C4-2B (cell line): ENCODE measurements around the gene B3GAT1.

ENCODE experiments used
- ZFX ChIP-seq: fragments of 450-650 bp; IDR thresholded peaks from 2 replicates; pipeline ENCODE4 v1.6.1; 2017
- TF ChIP-seq, protein P1 (sequence below): fragments of 450-650 bp; conservative IDR thresholded peaks from 2 replicates; pipeline ENCODE4 v1.5.1; 2017; ENCODE audit warnings: mild to moderate bottlenecking

DNA sequence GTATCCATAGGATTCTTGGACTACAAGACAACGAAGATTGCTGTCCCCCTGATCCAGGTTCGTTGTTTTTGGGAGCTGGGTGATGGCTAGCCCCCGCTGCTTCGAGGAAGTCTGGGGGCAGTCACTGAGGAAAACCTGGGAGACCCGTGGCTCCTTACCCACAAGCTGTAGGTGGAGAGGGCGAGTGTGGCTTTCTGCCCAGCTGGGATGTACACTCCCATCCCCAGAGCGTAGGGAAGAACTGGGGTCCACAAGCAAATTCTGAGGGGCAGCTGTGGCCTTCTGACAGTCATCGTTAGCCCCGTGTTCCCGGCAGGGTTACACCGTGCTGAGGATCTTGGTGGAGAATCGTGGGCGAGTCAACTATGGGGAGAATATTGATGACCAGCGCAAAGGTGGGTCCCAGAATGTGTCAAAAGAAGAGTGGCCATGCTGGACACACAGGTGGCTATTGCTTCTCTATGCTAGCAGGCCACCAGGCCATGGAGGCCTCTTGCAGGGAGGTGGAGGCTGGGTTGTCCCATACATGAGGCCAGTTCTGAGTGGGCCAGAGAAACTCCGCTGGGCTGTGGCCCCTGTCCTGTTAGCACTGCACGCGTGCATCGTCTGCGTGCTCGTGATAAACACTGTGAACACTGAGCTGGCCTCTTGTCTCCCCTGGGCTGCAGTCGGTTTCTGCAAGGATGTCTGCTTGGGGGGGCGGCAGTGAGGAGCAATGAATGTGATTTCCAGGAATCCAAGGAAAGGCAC lies 40.4 kb downstream of the B3GAT1 start:
- TF ChIP-seq, protein P1, sequence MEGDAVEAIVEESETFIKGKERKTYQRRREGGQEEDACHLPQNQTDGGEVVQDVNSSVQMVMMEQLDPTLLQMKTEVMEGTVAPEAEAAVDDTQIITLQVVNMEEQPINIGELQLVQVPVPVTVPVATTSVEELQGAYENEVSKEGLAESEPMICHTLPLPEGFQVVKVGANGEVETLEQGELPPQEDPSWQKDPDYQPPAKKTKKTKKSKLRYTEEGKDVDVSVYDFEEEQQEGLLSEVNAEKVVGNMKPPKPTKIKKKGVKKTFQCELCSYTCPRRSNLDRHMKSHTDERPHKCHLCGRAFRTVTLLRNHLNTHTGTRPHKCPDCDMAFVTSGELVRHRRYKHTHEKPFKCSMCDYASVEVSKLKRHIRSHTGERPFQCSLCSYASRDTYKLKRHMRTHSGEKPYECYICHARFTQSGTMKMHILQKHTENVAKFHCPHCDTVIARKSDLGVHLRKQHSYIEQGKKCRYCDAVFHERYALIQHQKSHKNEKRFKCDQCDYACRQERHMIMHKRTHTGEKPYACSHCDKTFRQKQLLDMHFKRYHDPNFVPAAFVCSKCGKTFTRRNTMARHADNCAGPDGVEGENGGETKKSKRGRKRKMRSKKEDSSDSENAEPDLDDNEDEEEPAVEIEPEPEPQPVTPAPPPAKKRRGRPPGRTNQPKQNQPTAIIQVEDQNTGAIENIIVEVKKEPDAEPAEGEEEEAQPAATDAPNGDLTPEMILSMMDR: no peak
- no peak for TF ChIP-seq ZFX
